Testis (tissue), 3 donors: Measurements from ENCODE around the gene PSMD6. TPM values are rescaled to one million over a fixed set of nuclear protein-coding genes. Genes with fewer than 3 reads are reported as not detected.

Source experiments
- DNase-seq: peaks from one replicate; pipeline ENCODE4 v3.0.0-alpha.2; 2019
- H3K27ac ChIP-seq, 2 donors: fragments of 200-600 bp; sonication (generic); one replicate each; pipeline ENCODE4 v1.5.1; 2019
- H3K27me3 ChIP-seq: fragments of 200-600 bp; sonication (generic); one replicate; pipeline ENCODE4 v1.5.1; 2019
- H3K36me3 ChIP-seq: fragments of 200-600 bp; sonication (generic); one replicate; pipeline ENCODE4 v1.5.1; 2017; ENCODE audit warnings: low read depth; ENCODE audit errors: missing control alignments
- H3K4me1 ChIP-seq: fragments of 200-600 bp; sonication (generic); one replicate; pipeline ENCODE4 v1.5.1; 2019
- H3K4me3 ChIP-seq, 2 donors: fragments of 200-600 bp; sonication (generic); one replicate each; pipeline ENCODE4 v1.5.1; 2017 to 2019
- H3K9me3 ChIP-seq: fragments of 200-600 bp; sonication (generic); one replicate; pipeline ENCODE4 v1.5.1; 2017
- CTCF ChIP-seq, 3 experiments: fragments of 450-650 bp in 2 of 3; fragments of 200-600 bp in 1 of 3; sonication (generic) in 1 of 3; IDR thresholded peaks; one replicate each; pipeline ENCODE4 v1.5.1; 2016 to 2019; ENCODE audit warnings: antibody characterized with exemption in 3 of 3, mild to moderate bottlenecking in 2 of 3, moderate library complexity in 1 of 3
- POLR2A ChIP-seq: fragments of 450-650 bp; IDR thresholded peaks from one replicate; pipeline ENCODE4 v1.6.1; 2017; ENCODE audit warnings: antibody characterized with exemption, mild to moderate bottlenecking, moderate library complexity
- WGBS, 2 donors: methylation state at CpG; one replicate each; pipeline ENCODE4 v1.1.5; 2018; 5-methylcytosine and 5-hydroxymethylcytosine counted together
- intact Hi-C: fragments of 100-400 bp; cut with DNase I; formaldehyde crosslinking; loops from one replicate; pipeline ENCODE4 v1.15.1; 2023; ENCODE audit warnings: low total_unique reads
- polyA plus RNA-seq: library from polyadenylated mRNA; stranded (reverse); fragments of 350-450 nt; fragmentation: Illumina TruSeq; extraction: RNeasy Lipid Tissue Mini Kit (QIAGEN cat#74804); gene quantifications from one replicate; pipeline ENCODE4 v1.2.3, GENCODE V29; 2014; ENCODE audit warnings: low read depth, low replicate concordance; ENCODE audit not compliant: insufficient read depth
- total RNA-seq, 2 donors: library from RNA; depleted of rRNA; stranded (reverse); fragments of >200 nt; gene quantifications; one replicate each; pipeline ENCODE4 v1.2.3, GENCODE V29; 2016

Gene PSMD6
- total and polyA plus RNA-seq, 3 donors from 2014 or later, result 105 to 249 (median 128) TPM

- Histone ChIP-seq H3K9me3 (no peaks in the 10 kb centered on the region), H3K4me3 (no peak overlapping the region), H3K27me3 (no peaks in the 10 kb centered on the region), H3K4me1 (peaks cover 7% of the 10 kb centered on the region), H3K27ac (no peak overlapping the region), H3K36me3 (no peaks in the 10 kb centered on the region)
- DNase-seq, result no peak
- intact Hi-C loops, result no loop called here
- TF ChIP-seq CTCF (IDR thresholded peaks at IDR 0.05) (no peak), POLR2A (no peak)
- 69 to 74% methylated on average over 7 of the region's 7 CpGs for WGBS, 2 donors
Measured at GRCh38 chr3:64008487-64009351, 14.6 kb downstream of the PSMD6 start.

GRCh38 chr3:64008017-64008416 is 15.3 kb downstream of the PSMD6 start:
- no peaks in the 10 kb centered on the region for H3K36me3 ChIP-seq
- no peak overlapping the region for H3K27ac ChIP-seq
- 64 to 71% methylated on average over 2 of the region's 2 CpGs for WGBS, 2 donors

GRCh38 chr3:64003589-64003988 is 19.7 kb downstream of the PSMD6 start:
- 69 to 75% methylated on average over 2 of the region's 2 CpGs for WGBS, 2 donors
- TF ChIP-seq POLR2A, result no peak
- no peak for TF ChIP-seq CTCF (IDR thresholded peaks at IDR 0.05)
- no peaks in the 10 kb centered on the region for H3K9me3 ChIP-seq
- H3K27me3 ChIP-seq, result no peaks in the 10 kb centered on the region
- DNase-seq, result no peak
- H3K36me3 ChIP-seq, result no peaks in the 10 kb centered on the region
- peaks cover 2% of the 10 kb centered on the region for H3K4me1 ChIP-seq
- intact Hi-C loops, result no loop called here
- no peak overlapping the region for H3K27ac ChIP-seq
- no peak overlapping the region for H3K4me3 ChIP-seq

More at GRCh38 chr3:64008017-64008416, 15.3 kb downstream of the PSMD6 start:
- H3K4me3 ChIP-seq, result no peak overlapping the region
- TF ChIP-seq CTCF (IDR thresholded peaks at IDR 0.05), result no peak
- TF ChIP-seq POLR2A, result no peak
- no peak for DNase-seq
- no peaks in the 10 kb centered on the region for H3K27me3 ChIP-seq
- H3K4me1 ChIP-seq, result peaks cover 7% of the 10 kb centered on the region
- H3K9me3 ChIP-seq, result no peaks in the 10 kb centered on the region
- intact Hi-C loops, result no loop called here

GRCh38 chr3:64002233-64002632 is 21.1 kb downstream of the PSMD6 start:
- H3K4me1 ChIP-seq, result no peaks in the 10 kb centered on the region
- H3K4me3 ChIP-seq, result no peak overlapping the region
- H3K27ac ChIP-seq, result no peak overlapping the region
- H3K9me3 ChIP-seq, result no peaks in the 10 kb centered on the region
- no peaks in the 10 kb centered on the region for H3K27me3 ChIP-seq
- intact Hi-C loops, result no loop called here
- no peak for DNase-seq
- no peaks in the 10 kb centered on the region for H3K36me3 ChIP-seq
- no peak for TF ChIP-seq CTCF (IDR thresholded peaks at IDR 0.05)
- TF ChIP-seq POLR2A, result no peak
- WGBS, 2 donors, result 85 to 97% methylated on average over 4 of the region's 4 CpGs
